SIG-M5 treated with dmso at 0.1 percent for 504 hours (cell line): ENCODE data around the gene GIPR.
A peak's percentile ranks its signal among the peaks of the same experiment; 100 is the strongest.

ENCODE experiments used
- DNase-seq: peaks from one replicate; lab custom pipeline; 2025; ENCODE audit not compliant: unreplicated experiment; lab: John Stamatoyannopoulos, UW

The GIPR gene

DNA sequence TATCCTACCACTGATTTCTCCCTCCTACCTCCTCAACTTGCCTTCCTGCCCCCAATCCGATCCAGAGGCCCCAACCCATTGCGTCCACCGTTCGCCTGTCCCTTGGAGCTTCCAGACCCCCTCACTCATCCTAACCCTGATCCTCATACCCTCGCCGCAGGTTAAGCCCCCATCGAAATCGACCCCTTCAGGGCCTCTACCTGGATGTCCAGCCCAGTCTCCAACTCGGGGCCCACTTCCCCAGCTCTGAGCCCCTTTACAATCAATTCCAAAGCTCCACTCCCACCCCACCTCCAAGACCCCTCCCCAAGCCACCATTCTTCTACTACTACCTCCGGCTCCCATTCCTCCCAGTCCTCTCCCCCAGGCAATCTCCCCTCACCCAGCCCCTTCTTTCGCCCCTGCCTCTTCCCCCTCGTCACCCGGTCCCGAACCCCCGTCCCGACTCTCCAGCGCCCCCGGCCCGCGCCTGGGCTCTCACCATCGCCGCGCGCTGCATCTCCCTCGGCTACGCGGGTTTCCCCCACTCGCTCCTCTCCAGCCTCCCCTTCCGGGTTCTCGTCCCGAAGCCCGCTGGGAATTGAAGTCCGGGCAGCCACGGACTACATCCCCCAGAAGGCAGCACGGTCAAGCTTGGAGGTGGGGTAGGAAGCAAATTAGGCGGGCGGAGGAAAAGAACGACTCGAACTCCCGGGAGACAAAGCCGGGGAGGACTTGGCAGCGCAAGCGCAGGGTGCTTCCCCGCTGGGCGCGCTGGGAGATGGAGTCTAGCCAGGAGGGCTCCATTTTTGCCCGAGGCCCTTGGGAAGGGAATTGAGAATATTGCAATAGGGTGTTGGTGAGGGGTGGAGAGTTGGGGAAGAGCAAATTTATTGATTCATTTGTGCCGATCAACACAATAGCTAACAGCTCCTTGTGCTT, 62.6 kb downstream of the GIPR start, which contains the start of gene FBXO46:
TSS of gene FBXO46 (minus strand) at position 529 of the 921 bp plus-strand sequence. CDS start 17,401 bp downstream, outside the sequence.
- peak; percentile 97 for DNase-seq
